Gastrocnemius medialis (tissue), 4 donors: ENCODE results near the gene MEGF6. TPM values are rescaled to one million over a fixed set of nuclear protein-coding genes. Genes with fewer than 3 reads are reported as not detected.

ENCODE experiments used
- ATAC-seq, 2 donors: fragments of 150-250 bp; one replicate each; pipeline ENCODE4 v1.9.1; 2016
- DNase-seq, 2 donors: peaks; one replicate each; pipeline ENCODE4 v3.0.0-alpha.2; 2019
- H3K27ac ChIP-seq, 4 donors: fragments of 200-600 bp; sonication (generic); 1 replicate in 1 of 4; 2 replicates in 3 of 4; pipeline ENCODE4 v1.5.1; 2016 to 2018; ENCODE audit warnings: mild to moderate bottlenecking in 2 of 4, moderate library complexity in 1 of 4
- H3K27me3 ChIP-seq, 3 donors: fragments of 200-600 bp; sonication (generic) in 2 of 3; 1 replicate in 1 of 3; 2 replicates in 2 of 3; pipeline versions ENCODE4 v1.5.1 to v1.6.0; 2016 to 2019; ENCODE audit warnings: mild to moderate bottlenecking in 1 of 3, moderate library complexity in 1 of 3
- H3K36me3 ChIP-seq, 2 donors: fragments of 200-600 bp; sonication (generic) in 1 of 2; one replicate each; pipeline ENCODE4 v1.5.1; 2017 to 2018
- H3K4me1 ChIP-seq, 2 donors: fragments of 200-600 bp; sonication (generic) in 1 of 2; one replicate each; pipeline ENCODE4 v1.5.1; 2016 to 2017; ENCODE audit warnings: mild to moderate bottlenecking in 2 of 2
- H3K4me3 ChIP-seq, 4 donors: fragments of 200-600 bp; sonication (generic) in 3 of 4; 1 replicate in 1 of 4; 2 replicates in 3 of 4; pipeline ENCODE4 v1.5.1; 2016 to 2019; ENCODE audit warnings: mild to moderate bottlenecking in 2 of 4
- H3K9me3 ChIP-seq, 3 donors: fragments of 200-600 bp; sonication (generic) in 2 of 3; 1 replicate in 1 of 3; 2 replicates in 2 of 3; pipeline ENCODE4 v1.5.1; 2016 to 2019
- CTCF ChIP-seq, 5 experiments: fragments of 450-650 bp in 3 of 5; fragments of 200-600 bp in 2 of 5; sonication (generic) in 2 of 5; IDR thresholded peaks in 4 of 5; conservative IDR thresholded peaks in 1 of 5; 1 replicate in 4 of 5; 2 replicates in 1 of 5; pipeline ENCODE4 v1.5.1; 2016 to 2019; ENCODE audit warnings: antibody characterized with exemption in 5 of 5, mild to moderate bottlenecking in 3 of 5, moderate library complexity in 3 of 5
- POLR2A ChIP-seq, 2 donors: fragments of 450-650 bp; IDR thresholded peaks; one replicate each; pipeline ENCODE4 v1.6.1; 2017; ENCODE audit warnings: antibody characterized with exemption in 2 of 2, mild to moderate bottlenecking in 2 of 2, moderate library complexity in 2 of 2
- in situ Hi-C, 4 donors: fragments of 200-750 bp; cut with MboI; loops; one replicate each; pipeline versions ENCODE4 v1.15.0 to v1.8.0; 2017; ENCODE audit warnings: low sequenced_read_pairs in 4 of 4
- intact Hi-C: fragments of 100-400 bp; cut with DNase I; formaldehyde crosslinking; loops from one replicate; pipeline ENCODE4 v1.15.1; 2023; ENCODE audit warnings: low total_unique reads
- total RNA-seq, 4 donors: library from RNA; depleted of rRNA; stranded (reverse); fragments of >200 nt; gene quantifications; one replicate each; pipeline versions ENCODE4 v1.1.0 to v1.2.3, GENCODE V29; 2016

MEGF6 gene
- total RNA-seq, 4 donors from 2014 or later: 1.9 to 5.7 (median 4.9) TPM

DNA sequence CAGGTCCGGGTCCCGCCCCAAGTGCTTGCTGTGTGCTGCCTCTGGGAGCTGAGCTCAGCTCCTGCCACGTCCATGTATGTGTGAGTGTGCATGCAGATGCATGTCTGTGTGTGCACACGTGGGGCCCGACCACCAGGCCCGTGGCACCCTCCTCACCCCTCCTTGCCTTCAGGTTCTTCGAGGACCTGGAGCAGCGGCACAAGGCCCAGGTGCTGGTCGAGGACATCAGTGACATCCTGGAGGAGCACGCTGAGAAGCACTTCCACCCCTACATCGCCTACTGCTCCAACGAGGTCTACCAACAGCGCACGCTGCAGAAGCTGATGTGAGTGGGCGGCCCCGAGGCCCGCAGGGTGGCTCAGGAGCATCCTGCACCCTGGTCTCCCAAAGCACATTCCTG is 138.4 kb downstream of the MEGF6 start:
- Histone ChIP-seq H3K9me3 (no peaks in the 10 kb centered on the region), H3K27ac (no peak overlapping the region), H3K36me3 (no peaks in the 10 kb centered on the region), H3K4me1 (no peaks in the 10 kb centered on the region), H3K27me3 (no peaks in the 10 kb centered on the region), H3K4me3 (no peak overlapping the region)
- TF ChIP-seq CTCF (IDR thresholded peaks at IDR 0.05 in 4 of 5, conservative IDR thresholded peaks at IDR 0.05 in 1 of 5): no peak
- no peak for TF ChIP-seq POLR2A (IDR thresholded peaks at IDR 0.05)
- ATAC-seq: no peak
- intact Hi-C loops: no loop called here
- in situ Hi-C loops: no loop called here
- no peak for DNase-seq

GRCh38 chr1:3472088-3472850 is 139.0 kb downstream of the MEGF6 start:
- intact Hi-C loops: no loop called here
- H3K9me3 ChIP-seq: no peaks in the 10 kb centered on the region
- no peaks in the 10 kb centered on the region for H3K4me1 ChIP-seq
- TF ChIP-seq POLR2A (IDR thresholded peaks at IDR 0.05): no peak
- TF ChIP-seq CTCF (IDR thresholded peaks at IDR 0.05 in 4 of 5, conservative IDR thresholded peaks at IDR 0.05 in 1 of 5): peak in 1 of 5 experiments; percentile 6
- no peaks in the 10 kb centered on the region for H3K36me3 ChIP-seq
- ATAC-seq (no peak), DNase-seq (no peak)
- no peaks in the 10 kb centered on the region for H3K27me3 ChIP-seq
- H3K4me3 ChIP-seq: no peak overlapping the region
- H3K27ac ChIP-seq: no peak overlapping the region
- in situ Hi-C loops: no loop called here

- H3K4me3 ChIP-seq: no peak overlapping the region
- H3K27ac ChIP-seq: peak overlapping the region in 1 of 4 donors; percentile 22
- intact Hi-C loops: loop anchor here (1.0 kb wide), 1 partner anchor 18 kb away; no protein-coding TSS in a partner anchor
- peak; percentile 71 to 81 for ATAC-seq
- H3K36me3 ChIP-seq: no peaks in the 10 kb centered on the region
- no peaks in the 10 kb centered on the region for H3K9me3 ChIP-seq
- in situ Hi-C loops: no loop called here
- no peaks in the 10 kb centered on the region for H3K4me1 ChIP-seq
- TF ChIP-seq POLR2A (IDR thresholded peaks at IDR 0.05): no peak
- TF ChIP-seq CTCF (IDR thresholded peaks at IDR 0.05 in 4 of 5, conservative IDR thresholded peaks at IDR 0.05 in 1 of 5): peak; percentile 44 to 70 (median 64)
- no peaks in the 10 kb centered on the region for H3K27me3 ChIP-seq
- peak; percentile 36 to 54 for DNase-seq
Measured at GRCh38 chr1:3471356-3472087, 139.8 kb downstream of the MEGF6 start.

- Histone ChIP-seq H3K27me3 (no peaks in the 10 kb centered on the region), H3K9me3 (no peaks in the 10 kb centered on the region), H3K27ac (peak overlapping the region in 1 of 4 donors; percentile 22), H3K4me3 (no peak overlapping the region), H3K36me3 (no peaks in the 10 kb centered on the region), H3K4me1 (no peaks in the 10 kb centered on the region)
- TF ChIP-seq CTCF (IDR thresholded peaks at IDR 0.05 in 4 of 5, conservative IDR thresholded peaks at IDR 0.05 in 1 of 5): no peak
- no peak for TF ChIP-seq POLR2A (IDR thresholded peaks at IDR 0.05)
- in situ Hi-C loops (no loop called here), intact Hi-C loops (loop anchor here (1.0 kb wide), 1 partner anchor 18 kb away; no protein-coding TSS in a partner anchor)
- no peak for ATAC-seq
- no peak for DNase-seq
Measured at GRCh38 chr1:3470650-3471355, 140.5 kb downstream of the MEGF6 start.
